Right lung (tissue), 5 donors: ENCODE results near the gene NCOA7. TPM values are rescaled to one million over a fixed set of nuclear protein-coding genes. Genes with fewer than 3 reads are reported as not detected.
"Not testable (repeated sequence)": the region's sequence is repeated elsewhere in the genome, so short reads cannot be mapped to it uniquely, and the experiment has no call there.

ENCODE experiments used
- DNase-seq, 2 donors: peaks; one replicate each; pipeline ENCODE4 v3.0.0-alpha.2; 2013
- polyA plus RNA-seq, 5 donors: library from polyadenylated mRNA; unstranded; fragments of 120-200 nt; gene quantifications; one replicate each; pipeline versions ENCODE4 v1.2.1 to v1.2.3, GENCODE V29; 2013; ENCODE audit warnings: inconsistent platforms in 1 of 5, low replicate concordance in 1 of 5; ENCODE audit not compliant: insufficient read length in 5 of 5, insufficient read depth in 1 of 5

The NCOA7 gene
- polyA plus RNA-seq, 5 donors: 14.1 to 20.5 (median 20.0) TPM

- no peak for DNase-seq
Observed at GRCh38 chr6:125835221-125835744, 44.5 kb downstream of the NCOA7 start.

GRCh38 chr6:125836466-125836865 lies 45.7 kb downstream of the NCOA7 start:
- no peak for DNase-seq

DNA sequence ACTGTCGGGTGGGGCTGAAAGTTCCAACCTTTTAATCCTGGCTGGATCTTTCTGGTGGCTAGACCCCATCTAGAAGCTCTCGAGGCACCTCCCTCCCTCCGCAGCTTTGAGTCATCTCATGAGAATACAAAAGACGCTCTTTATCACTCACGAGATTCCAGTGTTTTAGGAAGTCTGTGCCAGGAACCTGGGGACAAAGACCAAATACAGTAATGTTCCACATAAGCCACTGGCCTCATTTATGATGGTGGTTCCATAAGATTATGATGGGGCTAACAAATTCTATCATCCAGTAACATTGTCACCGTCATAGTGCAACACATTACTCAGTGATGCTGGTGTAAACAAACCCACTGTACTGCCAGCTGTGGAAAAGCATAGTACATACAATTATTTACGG lies 48.7 kb downstream of the NCOA7 start:
- DNase-seq: no peak

DNA sequence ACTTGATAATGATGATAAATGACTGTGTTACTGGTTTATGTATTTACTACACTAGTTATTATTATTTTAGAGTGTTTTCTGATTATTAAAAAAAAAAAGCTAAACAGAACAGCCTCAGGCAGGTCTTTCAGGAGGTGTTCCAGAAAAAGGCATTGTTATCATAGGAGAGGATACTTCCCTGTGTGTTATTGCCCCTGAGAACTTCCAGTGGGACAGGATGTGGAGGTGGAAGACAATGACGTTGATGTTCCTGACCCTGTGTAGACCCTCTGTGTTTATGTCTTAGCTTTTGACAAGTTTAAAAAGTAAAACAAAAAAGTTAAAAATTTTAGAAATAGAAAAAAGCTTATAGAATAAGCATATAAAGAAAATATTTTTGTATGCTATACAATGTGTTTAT lies 49.1 kb downstream of the NCOA7 start:
- DNase-seq: no peak

GRCh38 chr6:125841356-125842090 lies 50.8 kb downstream of the NCOA7 start:
- no peak for DNase-seq

DNA sequence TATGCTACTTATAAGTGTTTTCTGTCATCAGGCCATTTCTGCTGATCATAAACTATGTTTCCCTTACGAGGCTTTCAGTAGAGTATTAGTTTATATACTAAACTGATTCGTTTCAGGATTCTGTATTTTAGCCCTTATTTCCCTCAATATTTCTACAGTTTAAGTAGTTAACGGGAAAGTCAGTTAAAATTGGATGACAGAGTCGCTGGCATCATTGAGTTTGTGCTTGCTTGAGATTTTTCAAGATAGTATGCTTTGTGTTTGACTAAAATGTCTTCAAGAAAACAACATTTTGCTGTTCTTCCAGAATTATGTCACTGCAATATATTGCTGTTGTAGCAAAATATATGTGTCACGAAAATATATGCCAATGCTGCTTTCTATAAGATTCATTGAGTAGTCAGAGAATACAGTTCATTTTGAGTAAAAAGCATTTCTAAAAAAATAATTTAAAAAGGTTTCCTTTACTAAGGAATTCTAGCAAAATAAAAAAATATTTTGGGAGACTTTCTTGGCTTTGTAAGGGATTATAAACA lies 51.4 kb downstream of the NCOA7 start:
- no peak for DNase-seq

- no peak for DNase-seq
Observed at GRCh38 chr6:125843593-125843992, 52.8 kb downstream of the NCOA7 start.

DNA sequence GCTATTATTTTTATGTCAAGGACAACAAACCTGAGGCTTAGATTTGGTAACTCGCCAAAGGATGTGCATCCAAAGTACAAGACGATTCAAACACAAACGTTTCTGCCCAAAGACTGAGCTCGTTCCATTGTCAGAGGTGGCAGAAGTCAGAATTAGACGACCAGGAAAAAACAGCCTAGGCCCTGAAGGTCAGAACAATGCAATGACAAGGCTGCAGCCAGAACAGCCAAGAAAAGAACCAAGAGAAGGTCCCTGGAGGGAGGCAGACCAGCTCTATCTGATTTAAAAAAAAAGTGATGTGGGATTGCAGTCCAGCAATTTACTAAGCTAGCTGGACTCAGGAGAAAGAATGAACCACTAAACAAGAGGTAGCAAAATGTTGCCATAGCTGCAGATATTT lies 54.2 kb downstream of the NCOA7 start:
- DNase-seq: no peak

GRCh38 chr6:125846292-125847024 lies 55.7 kb downstream of the NCOA7 start:
- no peak for DNase-seq

DNA sequence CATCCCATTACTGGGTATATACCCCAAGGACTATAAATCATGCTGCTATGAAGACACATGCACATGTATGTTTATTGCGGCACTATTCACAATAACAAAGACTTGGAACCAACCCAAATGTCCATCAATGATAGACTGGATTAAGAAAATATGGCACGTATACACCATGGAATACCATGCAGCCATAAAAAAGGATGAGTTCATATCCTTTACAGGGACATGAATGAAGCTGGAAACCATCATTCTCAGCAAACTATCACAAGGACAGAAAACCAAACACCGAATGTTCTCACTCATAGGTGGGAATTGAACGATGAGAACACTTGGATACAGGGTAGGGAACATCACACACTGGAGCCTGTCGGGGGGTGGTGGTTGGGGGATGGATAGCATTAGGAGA lies 57.5 kb downstream of the NCOA7 start:
- not testable (repeated sequence) for DNase-seq

DNA sequence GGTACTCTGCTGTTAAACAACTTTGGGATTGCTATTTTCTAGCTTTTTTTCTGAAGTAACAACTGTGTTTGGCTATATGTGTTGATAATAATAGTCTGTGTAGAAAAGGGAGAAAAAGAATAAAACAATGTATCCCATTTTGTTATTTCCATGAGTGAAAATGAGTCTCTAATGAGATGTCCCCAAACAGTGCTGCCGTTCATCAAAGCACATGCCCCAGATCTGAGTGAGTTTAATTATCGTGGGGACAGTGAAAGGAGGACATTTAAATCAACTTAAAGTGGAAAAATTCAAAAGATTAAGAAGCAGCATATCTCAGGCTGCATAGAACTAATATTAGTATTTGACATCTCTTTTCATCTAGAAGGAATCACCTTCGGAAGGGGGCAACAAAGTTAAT lies 59.6 kb downstream of the NCOA7 start:
- DNase-seq: no peak

- no peak for DNase-seq
Observed at GRCh38 chr6:125852587-125852986, 61.8 kb downstream of the NCOA7 start.

DNA sequence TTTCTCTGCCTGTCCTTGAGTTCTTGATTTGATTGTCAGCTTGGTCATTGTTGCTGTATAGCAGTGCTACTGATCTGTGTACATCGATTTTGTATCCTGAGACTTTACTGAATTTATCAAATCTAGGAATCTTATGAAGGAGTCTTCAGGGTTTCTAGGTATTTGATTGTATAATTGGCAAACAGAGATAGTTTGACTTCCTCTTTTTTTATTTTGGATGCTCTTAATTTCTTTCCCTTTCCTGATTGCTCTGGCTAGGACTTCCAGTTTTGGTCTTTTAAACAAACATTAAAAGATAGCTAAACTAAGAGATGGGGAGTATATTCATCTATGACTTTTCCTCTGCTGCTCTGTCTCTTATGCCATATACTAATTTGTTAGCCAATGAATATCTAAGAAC lies 62.4 kb downstream of the NCOA7 start:
- DNase-seq: no peak

DNA sequence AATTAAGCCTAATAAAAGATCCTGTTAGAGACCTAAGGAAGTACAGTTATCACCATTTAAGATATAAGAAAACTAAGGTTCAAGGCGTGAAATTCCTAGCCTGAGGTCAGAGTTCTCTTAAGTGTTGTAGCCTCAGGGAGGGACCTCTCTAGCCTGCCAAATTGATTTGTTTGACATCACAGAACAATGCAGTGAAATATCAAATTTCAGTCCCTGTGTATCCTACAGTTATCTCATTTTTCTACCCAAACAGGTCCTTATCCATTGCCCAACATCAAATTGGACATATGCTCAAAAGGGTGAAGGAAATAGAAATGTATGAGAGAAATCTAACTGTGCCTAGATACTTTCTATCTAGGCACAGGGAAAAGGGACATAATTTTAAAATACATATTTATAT lies 63.0 kb downstream of the NCOA7 start:
- DNase-seq: no peak

DNA sequence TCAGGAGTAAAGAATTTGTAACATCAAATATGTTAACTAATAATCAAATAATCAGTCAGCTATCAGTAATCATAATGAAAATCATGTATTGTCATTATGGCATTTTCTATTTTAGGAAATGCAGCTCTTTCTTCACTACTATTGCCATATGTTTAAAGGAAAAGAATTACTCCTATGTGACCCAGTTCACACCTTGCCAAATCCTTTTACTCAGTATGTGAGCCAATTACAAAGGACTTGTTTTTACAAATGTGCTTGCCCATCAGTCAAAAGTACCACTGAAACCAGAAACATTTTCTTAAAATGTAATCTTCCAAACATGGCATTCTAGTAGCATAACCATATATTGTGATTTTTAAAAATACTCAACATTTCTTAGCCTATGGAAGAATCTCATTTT lies 63.6 kb downstream of the NCOA7 start:
- no peak for DNase-seq

DNA sequence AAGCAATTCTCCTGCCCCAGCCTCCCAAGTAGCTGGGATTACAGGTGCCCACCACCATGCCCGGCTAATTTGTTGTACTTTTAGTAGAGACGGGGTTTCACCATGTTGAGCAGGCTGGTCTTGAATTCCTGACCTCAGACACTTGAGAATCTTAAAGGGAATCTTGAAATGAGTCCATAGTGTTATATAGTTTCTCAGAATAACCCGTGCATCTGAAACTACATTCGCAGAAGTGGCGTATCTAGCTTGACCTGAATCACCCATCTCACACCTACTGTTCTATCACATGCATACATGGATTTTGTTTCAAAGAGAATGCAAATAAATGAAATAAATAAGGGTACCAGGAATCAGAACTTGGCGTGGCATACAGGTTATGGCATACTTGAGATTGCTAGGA lies 65.0 kb downstream of the NCOA7 start:
- DNase-seq: no peak

DNA sequence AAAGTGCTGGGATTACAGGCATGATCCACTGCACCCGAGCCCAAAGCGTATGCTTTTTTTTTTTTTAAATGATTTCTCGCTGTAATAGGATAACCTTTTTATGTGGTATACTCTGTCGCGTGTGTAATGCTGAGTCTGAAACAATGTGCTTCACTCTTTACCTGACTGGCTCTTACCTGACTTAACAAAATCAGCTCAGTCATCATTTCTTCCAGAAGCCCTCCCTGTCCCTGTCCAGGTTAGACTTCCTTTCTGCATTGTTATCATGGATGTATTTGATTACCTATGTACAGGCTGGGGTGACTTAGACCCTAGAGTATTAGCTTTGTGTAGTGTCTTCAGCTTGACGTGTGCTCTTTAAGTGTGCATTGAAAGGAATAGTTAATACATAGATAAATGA lies 67.1 kb downstream of the NCOA7 start:
- no peak for DNase-seq

DNA sequence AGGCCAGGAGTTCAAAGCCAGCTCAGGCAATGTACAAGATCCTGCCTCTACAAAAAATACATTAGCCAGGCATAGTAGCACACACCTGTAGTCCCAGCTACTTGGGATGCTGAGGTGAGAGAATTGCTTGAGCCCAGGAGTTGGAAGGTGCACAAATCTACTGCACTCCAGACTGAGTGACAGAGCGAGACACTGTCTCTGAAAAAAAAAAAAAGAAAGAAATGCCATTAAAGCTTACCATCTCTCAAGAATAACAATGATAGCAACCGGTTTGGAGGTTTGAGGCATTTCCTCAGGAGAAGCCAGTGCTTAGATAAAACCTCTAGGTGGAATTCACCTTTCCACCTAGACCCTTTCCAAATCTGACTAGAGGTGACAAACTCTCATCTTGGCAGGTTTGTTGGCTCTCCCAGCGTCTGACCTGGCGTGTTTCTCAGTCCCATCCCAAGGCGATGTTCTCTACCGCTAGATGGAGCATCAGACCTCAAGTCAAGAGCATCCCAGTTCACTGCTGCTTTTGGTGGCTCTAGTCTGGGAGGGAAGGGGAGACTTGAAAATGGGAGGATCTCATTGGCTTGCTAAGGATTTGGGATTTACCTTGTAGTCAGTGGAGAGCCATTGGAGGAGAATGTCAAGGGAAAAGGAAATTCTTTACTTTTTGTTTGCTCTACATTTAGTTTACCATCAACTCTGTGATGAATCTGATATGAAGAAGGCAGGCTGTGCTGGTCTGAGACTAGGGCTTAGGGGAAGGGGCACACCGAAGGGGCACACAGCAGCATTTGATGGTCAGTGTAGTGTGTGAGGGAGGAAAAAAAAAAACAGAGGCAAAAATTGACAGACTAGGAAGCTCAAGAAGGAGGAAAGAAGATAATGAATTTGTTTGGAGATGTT lies 67.9 kb downstream of the NCOA7 start:
- DNase-seq: peak; percentile 20 to 35

DNA sequence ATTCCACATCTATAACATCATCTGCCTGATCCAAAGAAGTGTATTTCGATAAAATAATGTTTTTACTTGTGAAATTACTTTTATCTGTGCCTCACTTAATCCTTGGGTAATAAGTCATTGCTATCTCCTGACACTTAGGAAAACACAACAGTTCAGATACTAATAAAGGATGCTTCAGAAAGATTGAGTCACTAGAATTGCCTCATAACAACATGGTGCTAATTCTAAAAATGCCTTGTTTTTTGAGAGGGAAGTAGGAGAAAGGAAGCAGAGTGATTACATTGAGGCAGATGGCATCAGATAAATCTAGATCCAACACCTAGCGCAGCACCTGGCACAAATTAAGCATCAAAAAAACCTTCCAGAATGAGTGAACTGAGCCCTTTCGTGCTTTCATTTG lies 69.0 kb downstream of the NCOA7 start:
- no peak for DNase-seq

GRCh38 chr6:125863023-125863422 lies 72.3 kb downstream of the NCOA7 start:
- DNase-seq: peak in 1 of 2 donors; percentile 4

DNA sequence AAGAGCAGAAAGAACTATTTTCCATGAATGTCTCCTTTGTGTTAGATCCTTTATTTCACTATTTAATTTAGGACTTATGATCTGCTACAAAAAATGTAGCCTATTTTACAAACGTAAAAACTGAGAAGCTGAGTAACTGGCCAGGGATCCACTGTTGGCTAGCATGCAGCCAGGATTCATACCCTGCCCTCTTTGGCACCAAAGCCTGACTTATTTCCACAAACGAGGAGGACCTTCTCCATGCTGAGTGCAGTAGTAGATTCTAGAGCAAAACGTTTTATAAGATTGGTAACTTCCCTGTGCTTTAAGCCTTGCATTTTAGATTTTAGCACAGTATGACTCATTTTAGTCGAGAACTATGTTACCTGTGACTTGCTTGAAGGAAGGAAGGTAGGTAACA lies 74.3 kb downstream of the NCOA7 start:
- DNase-seq: no peak

DNA sequence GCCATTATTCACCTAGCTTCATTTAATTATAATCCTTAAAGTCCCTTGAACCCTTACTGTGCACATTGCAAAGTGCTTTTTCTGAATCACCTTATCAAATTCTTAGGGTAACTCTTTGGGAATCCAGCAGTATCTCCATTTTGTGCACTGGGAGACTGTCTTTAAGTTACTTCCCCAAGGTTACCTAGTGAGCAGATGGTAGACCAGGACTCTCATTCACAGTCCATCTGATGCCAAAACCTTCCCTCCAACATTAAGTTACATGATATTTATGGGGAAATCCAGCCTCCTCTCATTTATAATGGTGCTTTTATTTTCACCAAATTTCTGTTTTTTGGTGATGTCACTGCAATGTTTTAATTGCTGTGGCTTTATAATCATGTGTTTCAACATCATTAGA lies 75.7 kb downstream of the NCOA7 start:
- no peak for DNase-seq
